ENCODE data around the gene KRT80. TPM values are rescaled to one million over a fixed set of nuclear protein-coding genes. Genes with fewer than 3 reads are reported as not detected.

KRT80 gene
- total RNA-seq, 1 donor from 2014 or later: 7.9 TPM

GRCh38 chr12:52149651-52150241, 42.1 kb downstream of the KRT80 start:
- Histone ChIP-seq H3K4me1 (peaks cover 84% of the 10 kb centered on the region), H3K9me3 (no peaks in the 10 kb centered on the region), H3K36me3 (no peaks in the 10 kb centered on the region), H3K4me3 (no peak overlapping the region), H3K27ac (peak overlapping the region; percentile 98), H3K27me3 (no peaks in the 10 kb centered on the region)
- no peak for DNase-seq (ENCODE audit: extremely low spot score in 2 of 2)
- intact Hi-C loops (cut with DNase I): loop anchor here (10.0 kb wide), 1 partner anchor 825 kb away; no protein-coding TSS in a partner anchor
- TF ChIP-seq POLR2A (IDR thresholded peaks at IDR 0.05): no peak
- no peak for TF ChIP-seq CTCF (IDR thresholded peaks at IDR 0.05)
- TF ChIP-seq POLR2AphosphoS5 (IDR thresholded peaks at IDR 0.05; ENCODE audit: insufficient read depth in 1 of 2, low read depth in 1 of 2): no peak

- Histone ChIP-seq H3K4me3 (no peak overlapping the region), H3K4me1 (peaks cover 89% of the 10 kb centered on the region), H3K27me3 (no peaks in the 10 kb centered on the region), H3K9me3 (no peaks in the 10 kb centered on the region), H3K36me3 (no peaks in the 10 kb centered on the region), H3K27ac (peak overlapping the region; percentile 98)
- intact Hi-C loops (cut with DNase I): loop anchor here (10.0 kb wide), 1 partner anchor 826 kb away; no protein-coding TSS in a partner anchor
- no peak for DNase-seq (ENCODE audit: extremely low spot score in 2 of 2)
- no peak for TF ChIP-seq POLR2AphosphoS5 (IDR thresholded peaks at IDR 0.05; ENCODE audit: insufficient read depth in 1 of 2, low read depth in 1 of 2)
- no peak for TF ChIP-seq CTCF (IDR thresholded peaks at IDR 0.05)
- TF ChIP-seq POLR2A (IDR thresholded peaks at IDR 0.05): no peak
Observed at GRCh38 chr12:52149182-52149641, 42.6 kb downstream of the KRT80 start.

GRCh38 chr12:52148464-52149181, 43.2 kb downstream of the KRT80 start:
- H3K4me3 ChIP-seq: no peak overlapping the region
- intact Hi-C loops (cut with DNase I): loop anchor here (10.0 kb wide), 1 partner anchor 826 kb away; no protein-coding TSS in a partner anchor
- H3K9me3 ChIP-seq: no peaks in the 10 kb centered on the region
- no peaks in the 10 kb centered on the region for H3K27me3 ChIP-seq
- peaks cover 92% of the 10 kb centered on the region for H3K4me1 ChIP-seq
- H3K27ac ChIP-seq: peak overlapping the region; percentile 98
- H3K36me3 ChIP-seq: no peaks in the 10 kb centered on the region
- DNase-seq (ENCODE audit: extremely low spot score in 2 of 2): no peak
- no peak for TF ChIP-seq POLR2A (IDR thresholded peaks at IDR 0.05)
- TF ChIP-seq POLR2AphosphoS5 (IDR thresholded peaks at IDR 0.05; ENCODE audit: insufficient read depth in 1 of 2, low read depth in 1 of 2): peak; percentile 36 to 38
- TF ChIP-seq CTCF (IDR thresholded peaks at IDR 0.05): no peak

- H3K4me1 ChIP-seq: peaks cover 93% of the 10 kb centered on the region
- intact Hi-C loops (cut with DNase I): loop anchor here (10.0 kb wide), 1 partner anchor 827 kb away; no protein-coding TSS in a partner anchor
- peak overlapping the region; percentile 98 for H3K27ac ChIP-seq
- no peaks in the 10 kb centered on the region for H3K36me3 ChIP-seq
- H3K27me3 ChIP-seq: no peaks in the 10 kb centered on the region
- H3K9me3 ChIP-seq: no peaks in the 10 kb centered on the region
- no peak for DNase-seq (ENCODE audit: extremely low spot score in 2 of 2)
- TF ChIP-seq POLR2AphosphoS5 (IDR thresholded peaks at IDR 0.05; ENCODE audit: insufficient read depth in 1 of 2, low read depth in 1 of 2) (no peak), POLR2A (IDR thresholded peaks at IDR 0.05) (no peak), CTCF (IDR thresholded peaks at IDR 0.05) (no peak)
- H3K4me3 ChIP-seq: no peak overlapping the region
Observed at GRCh38 chr12:52147964-52148463, 43.8 kb downstream of the KRT80 start.

Data from vagina (tissue), 2 donors.